Neural cell (in vitro differentiated cells): ENCODE data around the gene GABPB1.

Source experiments
- EP300 ChIP-seq: fragments of 450-650 bp; conservative IDR thresholded peaks from 2 replicates; pipeline ENCODE4 v1.6.1; 2014; ENCODE audit warnings: antibody characterized with exemption, mild to moderate bottlenecking, moderate library complexity; ENCODE audit not compliant: poor library complexity, severe bottlenecking
- EZH2 ChIP-seq: fragments of 200-600, 300-800 bp; shearing (Covaris generic), sonication (generic); IDR thresholded peaks from 2 replicates; pipeline ENCODE4 v1.6.1; 2014; ENCODE audit warnings: antibody characterized with exemption, low read length, borderline replicate concordance, mild to moderate bottlenecking; ENCODE audit not compliant: insufficient read depth, poor library complexity, severe bottlenecking
- POLR2AphosphoS5 ChIP-seq: IDR thresholded peaks from 2 replicates; pipeline ENCODE4 v1.6.1; 2012
- REST ChIP-seq: IDR thresholded peaks from 2 replicates; pipeline ENCODE4 v1.6.1; 2012; ENCODE audit warnings: borderline replicate concordance
- SMC3 ChIP-seq: fragments of 450-650 bp; conservative IDR thresholded peaks from 2 replicates; pipeline ENCODE4 v1.6.1; 2014; ENCODE audit warnings: antibody characterized with exemption, mild to moderate bottlenecking, moderate library complexity; ENCODE audit not compliant: poor library complexity
- TAF1 ChIP-seq: IDR thresholded peaks from 2 replicates; pipeline ENCODE4 v1.6.1; 2012; ENCODE audit warnings: low read depth
- TF ChIP-seq, protein P1 (sequence below): fragments of 450-650 bp; IDR thresholded peaks from 2 replicates; pipeline ENCODE4 v1.5.1; 2014; ENCODE audit warnings: antibody characterized with exemption, mild to moderate bottlenecking, moderate library complexity; ENCODE audit not compliant: poor library complexity, severe bottlenecking

DNA sequence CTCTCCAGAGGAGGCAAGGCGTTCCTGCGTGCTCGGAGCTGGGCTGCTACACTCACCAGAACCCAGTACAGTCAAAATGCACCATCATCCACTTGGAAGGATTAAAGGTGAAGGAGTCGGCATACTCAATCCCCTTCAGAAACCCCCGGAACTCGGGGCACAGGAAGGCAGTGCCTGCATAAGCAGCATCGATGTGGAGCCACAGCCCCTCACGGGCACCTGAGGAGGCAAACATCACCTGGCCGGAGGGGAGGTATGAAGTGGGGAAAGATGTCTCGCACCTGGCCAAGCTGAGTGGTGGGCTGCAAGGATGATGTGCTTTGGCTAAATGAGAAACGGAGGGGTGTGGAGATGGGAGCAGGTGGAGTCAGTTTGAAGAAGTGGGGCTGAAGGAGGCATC is 102.4 kb downstream of the GABPB1 start:
- TF ChIP-seq SMC3 (no peak), POLR2AphosphoS5 (no peak), EP300 (no peak), EZH2 (no peak), TAF1 (no peak), REST (no peak)
- TF ChIP-seq, protein P1, sequence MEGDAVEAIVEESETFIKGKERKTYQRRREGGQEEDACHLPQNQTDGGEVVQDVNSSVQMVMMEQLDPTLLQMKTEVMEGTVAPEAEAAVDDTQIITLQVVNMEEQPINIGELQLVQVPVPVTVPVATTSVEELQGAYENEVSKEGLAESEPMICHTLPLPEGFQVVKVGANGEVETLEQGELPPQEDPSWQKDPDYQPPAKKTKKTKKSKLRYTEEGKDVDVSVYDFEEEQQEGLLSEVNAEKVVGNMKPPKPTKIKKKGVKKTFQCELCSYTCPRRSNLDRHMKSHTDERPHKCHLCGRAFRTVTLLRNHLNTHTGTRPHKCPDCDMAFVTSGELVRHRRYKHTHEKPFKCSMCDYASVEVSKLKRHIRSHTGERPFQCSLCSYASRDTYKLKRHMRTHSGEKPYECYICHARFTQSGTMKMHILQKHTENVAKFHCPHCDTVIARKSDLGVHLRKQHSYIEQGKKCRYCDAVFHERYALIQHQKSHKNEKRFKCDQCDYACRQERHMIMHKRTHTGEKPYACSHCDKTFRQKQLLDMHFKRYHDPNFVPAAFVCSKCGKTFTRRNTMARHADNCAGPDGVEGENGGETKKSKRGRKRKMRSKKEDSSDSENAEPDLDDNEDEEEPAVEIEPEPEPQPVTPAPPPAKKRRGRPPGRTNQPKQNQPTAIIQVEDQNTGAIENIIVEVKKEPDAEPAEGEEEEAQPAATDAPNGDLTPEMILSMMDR: no peak
